Tibial nerve (tissue), 4 donors: Measurements from ENCODE around the gene DHX32. TPM values are rescaled to one million over a fixed set of nuclear protein-coding genes. Genes with fewer than 3 reads are reported as not detected.

Experiments
- DNase-seq, 2 donors: peaks; one replicate each; pipeline ENCODE4 v3.0.0-alpha.2; 2019; ENCODE audit warnings: low spot score in 2 of 2
- H3K27ac ChIP-seq, 4 donors: fragments of 200-600 bp; sonication (generic) in 3 of 4; one replicate each; pipeline ENCODE4 v1.5.1; 2017 to 2019; ENCODE audit warnings: mild to moderate bottlenecking in 1 of 4
- H3K27me3 ChIP-seq, 2 donors: fragments of 200-600 bp; sonication (generic) in 1 of 2; one replicate each; pipeline versions ENCODE4 v1.5.1 to v1.6.0; 2017 to 2019
- H3K36me3 ChIP-seq, 3 donors: fragments of 200-600 bp; sonication (generic); one replicate each; pipeline ENCODE4 v1.5.1; 2018 to 2019
- H3K4me1 ChIP-seq, 4 donors: fragments of 200-600 bp; sonication (generic) in 3 of 4; one replicate each; pipeline ENCODE4 v1.5.1; 2017 to 2019
- H3K4me3 ChIP-seq, 4 donors: fragments of 200-600 bp; sonication (generic) in 3 of 4; one replicate each; pipeline ENCODE4 v1.5.1; 2017 to 2019; ENCODE audit warnings: mild to moderate bottlenecking in 1 of 4, moderate library complexity in 1 of 4
- H3K9me3 ChIP-seq, 4 donors: fragments of 200-600 bp; sonication (generic) in 3 of 4; one replicate each; pipeline ENCODE4 v1.5.1; 2017 to 2019
- CTCF ChIP-seq, 5 experiments: fragments of 200-600 bp in 3 of 5; fragments of 450-650 bp in 2 of 5; sonication (generic) in 3 of 5; IDR thresholded peaks; one replicate each; pipeline ENCODE4 v1.5.1; 2016 to 2019; ENCODE audit warnings: antibody characterized with exemption in 5 of 5, mild to moderate bottlenecking in 3 of 5, moderate library complexity in 2 of 5
- EP300 ChIP-seq, 2 donors: sonication (generic); formaldehyde crosslinking; IDR thresholded peaks; one replicate each; pipeline ENCODE4 v1.6.1; 2017; ENCODE audit warnings: antibody characterized with exemption in 2 of 2, mild to moderate bottlenecking in 1 of 2
- POLR2A ChIP-seq, 2 donors: fragments of 450-650 bp; IDR thresholded peaks; one replicate each; pipeline ENCODE4 v1.6.1; 2017; ENCODE audit warnings: antibody characterized with exemption in 2 of 2, mild to moderate bottlenecking in 2 of 2, moderate library complexity in 2 of 2
- whole genome bisulfite sequencing, 2 donors: methylation state at CpG; one replicate each; pipeline ENCODE4 v1.1.5; 2018; 5-methylcytosine and 5-hydroxymethylcytosine counted together
- total RNA-seq, 4 donors: library from RNA; depleted of rRNA; stranded (reverse); fragments of >200 nt; gene quantifications; one replicate each; pipeline ENCODE4 v1.1.0, GENCODE V29; 2016

DHX32 gene
- total RNA-seq, 4 donors from 2014 or later: 12.5 to 19.5 (median 15.8) TPM

GRCh38 chr10:125846894-125847293 is 34.2 kb downstream of the DHX32 start:
- Histone ChIP-seq H3K27ac (no peak overlapping the region), H3K27me3 (no peaks in the 10 kb centered on the region), H3K36me3 (peaks cover 0 to 64% (median 0%) of the 10 kb centered on the region in 3 donors), H3K4me3 (no peak overlapping the region), H3K4me1 (peaks cover 0 to 18% (median 0%) of the 10 kb centered on the region in 4 donors), H3K9me3 (no peaks in the 10 kb centered on the region)
- 74 to 87% methylated on average over 3 of the region's 3 CpGs for WGBS, 2 donors
- no peak for TF ChIP-seq CTCF (IDR thresholded peaks at IDR 0.05)
- no peak for TF ChIP-seq EP300 (IDR thresholded peaks at IDR 0.05)
- no peak for TF ChIP-seq POLR2A (IDR thresholded peaks at IDR 0.05)
- no peak for DNase-seq

DNA sequence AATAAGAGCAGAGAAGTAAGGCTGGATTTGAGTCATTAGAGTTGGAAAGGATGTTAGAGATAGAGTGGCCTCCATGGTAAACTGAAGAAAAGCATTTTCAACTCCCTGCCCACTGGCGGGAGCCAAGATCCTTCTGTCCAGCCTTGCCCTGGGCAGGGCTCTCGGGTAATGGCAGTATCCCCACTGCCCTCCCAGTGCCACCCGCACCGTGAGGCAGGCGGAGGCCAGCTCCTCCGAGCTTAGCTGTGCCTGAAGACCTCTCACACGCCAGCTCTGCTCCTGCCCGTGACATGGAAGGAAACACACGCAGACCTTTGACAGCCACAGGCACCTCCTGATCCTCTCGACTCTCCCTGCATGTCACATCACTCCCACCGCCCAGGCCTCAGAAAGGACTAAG is 35.5 kb downstream of the DHX32 start:
- TF ChIP-seq POLR2A (IDR thresholded peaks at IDR 0.05) (no peak), CTCF (IDR thresholded peaks at IDR 0.05) (no peak), EP300 (IDR thresholded peaks at IDR 0.05) (no peak)
- Histone ChIP-seq H3K9me3 (no peaks in the 10 kb centered on the region), H3K4me1 (peaks cover 0 to 18% (median 0%) of the 10 kb centered on the region in 4 donors), H3K4me3 (no peak overlapping the region), H3K36me3 (peaks cover 0 to 62% (median 0%) of the 10 kb centered on the region in 3 donors), H3K27ac (no peak overlapping the region), H3K27me3 (no peaks in the 10 kb centered on the region)
- no peak for DNase-seq
- WGBS, 2 donors: 89 to 99% methylated on average over 6 to 11 of the region's 11 CpGs

GRCh38 chr10:125844751-125845221 is 36.3 kb downstream of the DHX32 start:
- Histone ChIP-seq H3K36me3 (peaks cover 0 to 64% (median 6%) of the 10 kb centered on the region in 3 donors), H3K9me3 (no peaks in the 10 kb centered on the region), H3K27ac (no peak overlapping the region), H3K4me1 (peaks cover 0 to 18% (median 0%) of the 10 kb centered on the region in 4 donors), H3K27me3 (no peaks in the 10 kb centered on the region), H3K4me3 (no peak overlapping the region)
- DNase-seq: no peak
- 42 to 46% methylated on average over 7 of the region's 7 CpGs for WGBS, 2 donors
- no peak for TF ChIP-seq EP300 (IDR thresholded peaks at IDR 0.05)
- no peak for TF ChIP-seq CTCF (IDR thresholded peaks at IDR 0.05)

- Histone ChIP-seq H3K27ac (no peak overlapping the region), H3K9me3 (no peaks in the 10 kb centered on the region), H3K27me3 (no peaks in the 10 kb centered on the region), H3K4me3 (no peak overlapping the region), H3K4me1 (peaks cover 0 to 18% (median 0%) of the 10 kb centered on the region in 4 donors), H3K36me3 (peaks cover 0 to 64% (median 6%) of the 10 kb centered on the region in 3 donors)
- DNase-seq: no peak
- TF ChIP-seq POLR2A (IDR thresholded peaks at IDR 0.05): no peak
- no peak for TF ChIP-seq EP300 (IDR thresholded peaks at IDR 0.05)
- no peak for TF ChIP-seq CTCF (IDR thresholded peaks at IDR 0.05)
- 68 to 80% methylated on average over 9 of the region's 9 CpGs for WGBS, 2 donors
Observed at GRCh38 chr10:125843603-125844329, 37.3 kb downstream of the DHX32 start.

- Histone ChIP-seq H3K9me3 (no peaks in the 10 kb centered on the region), H3K27me3 (no peaks in the 10 kb centered on the region), H3K27ac (no peak overlapping the region), H3K4me3 (no peak overlapping the region), H3K4me1 (peaks cover 0 to 18% (median 0%) of the 10 kb centered on the region in 4 donors), H3K36me3 (peaks cover 0 to 75% (median 6%) of the 10 kb centered on the region in 3 donors)
- DNase-seq: no peak
- no peak for TF ChIP-seq POLR2A (IDR thresholded peaks at IDR 0.05)
- TF ChIP-seq CTCF (IDR thresholded peaks at IDR 0.05): no peak
- no peak for TF ChIP-seq EP300 (IDR thresholded peaks at IDR 0.05)
- WGBS, 2 donors: 49 to 51% methylated on average over 3 of the region's 3 CpGs
Observed at GRCh38 chr10:125840955-125841354, 40.1 kb downstream of the DHX32 start.
